ENCODE measurements around the gene HELT. TPM values are rescaled to one million over a fixed set of nuclear protein-coding genes. Genes with fewer than 3 reads are reported as not detected.
"Not testable (repeated sequence)": the region's sequence is repeated elsewhere in the genome, so short reads cannot be mapped to it uniquely, and the experiment has no call there.

The HELT gene
- total and polyA plus RNA-seq, 2 donors (not counting 3 experiments of a cell fraction or from before 2014, with no cell fraction given): not detected

DNA sequence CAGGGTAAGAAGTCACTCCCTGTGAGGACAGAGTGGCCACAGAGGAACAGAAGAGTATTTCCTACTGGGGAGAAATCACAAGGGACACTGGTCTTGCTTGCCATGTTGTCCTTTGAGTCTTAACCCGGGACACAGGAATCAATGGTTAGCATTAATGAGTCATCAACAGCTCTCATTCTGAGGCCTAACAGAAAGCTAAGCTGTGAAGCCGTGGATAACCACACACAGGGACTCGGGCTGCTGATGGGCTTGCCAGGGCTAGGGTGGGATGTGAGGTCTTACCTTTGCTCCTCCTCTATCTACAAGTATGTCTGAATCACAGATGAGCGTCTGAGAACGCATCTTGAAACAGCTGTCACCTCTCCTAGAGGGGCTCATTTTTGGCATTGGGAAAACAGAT lies 22.2 kb downstream of the HELT start:
- ChIA-PET POLR2A (no interaction called here), CTCF (interaction anchor here (0.7 to 8.1 kb wide), 11 partner anchors 10 to 997 kb away, joined by 3 to 295 read pairs (median 10); no protein-coding TSS in a partner anchor)
- Histone ChIP-seq H3K4me2 (ENCODE audit: insufficient read depth, low read length) (no peak overlapping the region), H3K9me3 (replicated peaks; ENCODE audit: control insufficient read depth, insufficient read depth, low read length) (no peaks in the 10 kb centered on the region), H3K27me3 (ENCODE audit: control insufficient read depth in 2 of 2, insufficient read depth in 2 of 2, low read length in 2 of 2) (peaks cover 0 to 3% of the 10 kb centered on the region in 2 experiments), H3K79me2 (ENCODE audit: control insufficient read depth, insufficient read depth, low read length) (no peaks in the 10 kb centered on the region), H3K9me1 (replicated peaks; ENCODE audit: control insufficient read depth, extremely low read depth, insufficient read depth, low read length) (no peaks in the 10 kb centered on the region), H2AFZ (ENCODE audit: low read depth, low read length) (no peak overlapping the region), H3K9ac (replicated peaks; ENCODE audit: extremely low read depth, insufficient read depth, low read length) (no peak overlapping the region), H3K27ac (ENCODE audit: insufficient read depth, low read depth, low read length) (no peak overlapping the region), H3K4me1 (ENCODE audit: control insufficient read depth, extremely low read depth, insufficient read depth, low read length) (no peaks in the 10 kb centered on the region), H3K36me3 (ENCODE audit: control insufficient read depth in 2 of 2, extremely low read depth in 1 of 2, insufficient read depth in 2 of 2, low read length in 2 of 2) (no peaks in the 10 kb centered on the region), H4K20me1 (replicated peaks; ENCODE audit: control insufficient read depth, extremely low read depth, insufficient read depth, low read length) (no peaks in the 10 kb centered on the region), H3K4me3 (replicated peaks in 1 of 3; ENCODE audit: insufficient read depth in 1 of 3, low read depth in 1 of 3, low read length in 3 of 3) (no peak overlapping the region)
- dilution Hi-C loops (cut with MboI; ENCODE audit: extremely low pct_ligation_motif_present, low sequenced_read_pairs): no loop called here
- DNase-seq (ENCODE audit: low read depth, low spot score): no peak
- TF ChIP-seq GATA2 (IDR thresholded peaks at IDR 0.05; ENCODE audit: insufficient read depth, insufficient read length, low read depth, low read length) (no peak), POLR2A (IDR thresholded peaks at IDR 0.05; ENCODE audit: low read depth, low read length) (no peak), FOS (IDR thresholded peaks at IDR 0.05; ENCODE audit: borderline replicate concordance, insufficient read depth, low read length) (no peak), CTCF (IDR thresholded peaks at IDR 0.05; ENCODE audit: extremely low read depth in 1 of 2, insufficient read depth in 1 of 2, low read depth in 1 of 2, low read length in 2 of 2) (no peak), MYC (IDR thresholded peaks at IDR 0.05; ENCODE audit: low read depth, low read length) (no peak), EZH2 (IDR thresholded peaks at IDR 0.05; ENCODE audit: borderline replicate concordance, low read depth, low read length, severe bottlenecking) (no peak), JUN (IDR thresholded peaks at IDR 0.05; ENCODE audit: borderline replicate concordance, insufficient read depth, insufficient read length, low read depth) (no peak), POLR2AphosphoS5 (IDR thresholded peaks at IDR 0.05; ENCODE audit: insufficient read depth, low read depth, low read length) (no peak)
- TF ChIP-seq, protein P1, sequence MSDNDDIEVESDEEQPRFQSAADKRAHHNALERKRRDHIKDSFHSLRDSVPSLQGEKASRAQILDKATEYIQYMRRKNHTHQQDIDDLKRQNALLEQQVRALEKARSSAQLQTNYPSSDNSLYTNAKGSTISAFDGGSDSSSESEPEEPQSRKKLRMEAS (IDR thresholded peaks at IDR 0.05; ENCODE audit: insufficient read depth, insufficient read length): no peak
- no TSS peak for BruUV-seq (replicated peaks)
- no peak for FAIRE-seq
- intact Hi-C loops (cut with micrococcal nuclease): loop anchor here (1.0 to 10.0 kb wide), 2 partner anchors 143 to 554 kb away; no protein-coding TSS in a partner anchor

- H3K36me3 ChIP-seq (ENCODE audit: control insufficient read depth in 2 of 2, extremely low read depth in 1 of 2, insufficient read depth in 2 of 2, low read length in 2 of 2); H3K4me1 ChIP-seq (ENCODE audit: control insufficient read depth, extremely low read depth, insufficient read depth, low read length); dilution Hi-C loops (cut with MboI; ENCODE audit: extremely low pct_ligation_motif_present, low sequenced_read_pairs); FAIRE-seq; H2AFZ ChIP-seq (ENCODE audit: low read depth, low read length); H3K27me3 ChIP-seq (ENCODE audit: control insufficient read depth in 2 of 2, insufficient read depth in 2 of 2, low read length in 2 of 2); H3K4me2 ChIP-seq (ENCODE audit: insufficient read depth, low read length); H3K4me3 ChIP-seq (replicated peaks in 1 of 3; ENCODE audit: insufficient read depth in 1 of 3, low read depth in 1 of 3, low read length in 3 of 3); H3K79me2 ChIP-seq (ENCODE audit: control insufficient read depth, insufficient read depth, low read length); H4K20me1 ChIP-seq (replicated peaks; ENCODE audit: control insufficient read depth, extremely low read depth, insufficient read depth, low read length); H3K9me3 ChIP-seq (replicated peaks; ENCODE audit: control insufficient read depth, insufficient read depth, low read length); BruUV-seq (replicated peaks); H3K9me1 ChIP-seq (replicated peaks; ENCODE audit: control insufficient read depth, extremely low read depth, insufficient read depth, low read length); H3K27ac ChIP-seq (ENCODE audit: insufficient read depth, low read depth, low read length); H3K9ac ChIP-seq (replicated peaks; ENCODE audit: extremely low read depth, insufficient read depth, low read length); intact Hi-C loops (cut with micrococcal nuclease); POLR2A ChIA-PET; DNase-seq (ENCODE audit: low read depth, low spot score): not testable (repeated sequence)
- CTCF ChIA-PET: interaction anchor here (1.6 to 2.0 kb wide), 4 partner anchors 10 to 84 kb away, joined by 3 to 10 read pairs (median 7); no protein-coding TSS in a partner anchor
Measured at GRCh38 chr4:185050286-185050685, 32.0 kb downstream of the HELT start.

DNA sequence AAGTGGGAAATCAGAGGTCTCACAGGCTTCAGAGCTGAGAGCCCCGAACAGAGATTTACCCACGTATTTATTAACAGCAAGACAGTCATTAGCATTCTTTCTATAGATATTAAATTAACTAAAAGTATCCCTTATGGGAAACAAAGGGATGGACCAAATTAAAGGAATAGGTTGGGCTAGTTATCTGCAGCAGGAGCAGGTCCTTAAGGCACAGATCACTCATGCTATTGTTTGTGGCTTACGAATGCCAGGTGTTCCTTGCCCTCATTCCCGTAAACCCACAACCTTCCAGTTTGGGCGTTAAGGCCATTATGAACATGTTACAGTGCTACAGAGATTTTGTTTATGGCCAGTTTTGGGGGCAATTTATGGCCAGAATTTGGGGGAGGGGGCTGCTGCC lies 33.0 kb downstream of the HELT start:
- BruUV-seq (replicated peaks); FAIRE-seq; H4K20me1 ChIP-seq (replicated peaks; ENCODE audit: control insufficient read depth, extremely low read depth, insufficient read depth, low read length); H3K36me3 ChIP-seq (ENCODE audit: control insufficient read depth in 2 of 2, extremely low read depth in 1 of 2, insufficient read depth in 2 of 2, low read length in 2 of 2); H3K27me3 ChIP-seq (ENCODE audit: control insufficient read depth in 2 of 2, insufficient read depth in 2 of 2, low read length in 2 of 2); H3K9me3 ChIP-seq (replicated peaks; ENCODE audit: control insufficient read depth, insufficient read depth, low read length); H3K27ac ChIP-seq (ENCODE audit: insufficient read depth, low read depth, low read length); intact Hi-C loops (cut with micrococcal nuclease); POLR2A ChIA-PET; H3K79me2 ChIP-seq (ENCODE audit: control insufficient read depth, insufficient read depth, low read length); H3K4me1 ChIP-seq (ENCODE audit: control insufficient read depth, extremely low read depth, insufficient read depth, low read length); H3K4me3 ChIP-seq (replicated peaks in 1 of 3; ENCODE audit: insufficient read depth in 1 of 3, low read depth in 1 of 3, low read length in 3 of 3); dilution Hi-C loops (cut with MboI; ENCODE audit: extremely low pct_ligation_motif_present, low sequenced_read_pairs); H3K4me2 ChIP-seq (ENCODE audit: insufficient read depth, low read length); H3K9me1 ChIP-seq (replicated peaks; ENCODE audit: control insufficient read depth, extremely low read depth, insufficient read depth, low read length); DNase-seq (ENCODE audit: low read depth, low spot score); H3K9ac ChIP-seq (replicated peaks; ENCODE audit: extremely low read depth, insufficient read depth, low read length); H2AFZ ChIP-seq (ENCODE audit: low read depth, low read length): not testable (repeated sequence)
- CTCF ChIA-PET: interaction anchor here (1.9 to 2.0 kb wide), 2 partner anchors 11 to 83 kb away, joined by 9 to 10 read pairs; no protein-coding TSS in a partner anchor

Data from endothelial cell of umbilical vein (primary cell).